IPS-20b (cell line): ENCODE data around the gene NLRC5.
"Not testable (repeated sequence)": the region's sequence is repeated elsewhere in the genome, so short reads cannot be mapped to it uniquely, and the experiment has no call there.

Source experiments
- H3K27ac ChIP-seq: one replicate; pipeline ENCODE4 v1.5.1; 2013; ENCODE audit warnings: low read length
- H3K27me3 ChIP-seq: 2 replicates; pipeline ENCODE4 v1.6.1; 2013; ENCODE audit warnings: mild to moderate bottlenecking, low read length, inconsistent platforms; ENCODE audit not compliant: insufficient read depth
- H3K36me3 ChIP-seq: 2 replicates; pipeline ENCODE4 v1.6.1; 2013; ENCODE audit warnings: low read depth, mild to moderate bottlenecking, inconsistent platforms, low read length, moderate library complexity; ENCODE audit not compliant: insufficient read depth
- H3K4me1 ChIP-seq: 2 replicates; pipeline ENCODE4 v1.6.1; 2013; ENCODE audit warnings: mild to moderate bottlenecking, control low read depth, inconsistent platforms, low read length, moderate library complexity; ENCODE audit not compliant: insufficient read depth
- H3K4me3 ChIP-seq: 2 replicates; pipeline ENCODE4 v1.5.1; 2013; ENCODE audit warnings: mild to moderate bottlenecking, low read length, inconsistent platforms
- H3K9ac ChIP-seq: 2 replicates; pipeline ENCODE4 v1.6.1; 2013; ENCODE audit warnings: low read depth, mild to moderate bottlenecking, inconsistent platforms, low read length, moderate library complexity
- H3K9me3 ChIP-seq: 2 replicates; pipeline ENCODE4 v1.6.1; 2013; ENCODE audit warnings: mild to moderate bottlenecking, low read depth, low read length, inconsistent platforms; ENCODE audit not compliant: insufficient read depth

Gene NLRC5

DNA sequence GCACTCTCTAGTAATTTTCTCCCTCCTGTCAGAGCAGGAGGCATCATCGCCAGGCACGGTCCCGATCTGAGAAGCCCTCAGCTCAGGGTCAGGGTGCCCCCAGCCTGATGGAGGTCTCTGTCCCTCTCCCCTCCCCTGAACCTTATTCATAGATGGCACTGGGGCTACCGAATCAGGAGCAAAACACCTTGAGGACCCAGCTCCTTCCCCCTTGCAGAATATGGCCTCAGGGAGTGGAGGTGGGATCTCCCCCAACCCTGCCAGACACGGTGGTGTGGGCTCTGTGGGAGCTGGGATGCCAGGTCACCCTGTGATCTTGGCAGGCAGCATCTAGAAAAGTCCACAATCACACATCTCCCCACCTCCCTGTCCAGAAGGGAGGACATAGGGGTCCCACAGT, 105.6 kb downstream of the NLRC5 start:
- Histone ChIP-seq H3K36me3 (no peaks in the 10 kb centered on the region), H3K9me3 (no peaks in the 10 kb centered on the region), H3K4me1 (peaks cover 3% of the 10 kb centered on the region; the same call in 1 of the 2 replicates), H3K27me3 (peaks cover 39% of the 10 kb centered on the region), H3K4me3 (no peak overlapping the region), H3K9ac (no peak overlapping the region), H3K27ac (no peak overlapping the region)

DNA sequence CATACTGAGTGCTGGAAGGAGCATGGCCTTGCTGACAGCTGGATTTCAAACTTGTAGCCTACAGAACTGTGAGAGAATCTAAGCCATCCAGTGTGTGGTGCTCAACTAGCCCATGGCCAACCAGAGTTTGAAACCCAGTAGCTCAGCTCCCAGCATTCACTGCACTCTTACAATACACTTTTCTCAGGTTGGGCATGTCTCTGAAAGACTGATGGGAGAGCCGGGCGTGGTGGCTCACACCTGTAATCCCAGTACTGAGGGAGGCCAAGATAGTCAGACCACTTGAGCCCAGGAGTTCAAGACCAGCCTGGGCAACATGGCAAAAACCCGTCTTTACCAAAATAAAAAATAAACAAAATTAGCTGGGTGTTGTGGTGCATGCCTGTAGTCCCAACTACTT, 106.8 kb downstream of the NLRC5 start:
- Histone ChIP-seq H3K4me1 (peaks cover 3% of the 10 kb centered on the region; the same call in 1 of the 2 replicates), H3K36me3 (no peaks in the 10 kb centered on the region), H3K27ac (no peak overlapping the region), H3K9me3 (no peaks in the 10 kb centered on the region), H3K9ac (no peak overlapping the region), H3K27me3 (peaks cover 31% of the 10 kb centered on the region), H3K4me3 (no peak overlapping the region)

DNA sequence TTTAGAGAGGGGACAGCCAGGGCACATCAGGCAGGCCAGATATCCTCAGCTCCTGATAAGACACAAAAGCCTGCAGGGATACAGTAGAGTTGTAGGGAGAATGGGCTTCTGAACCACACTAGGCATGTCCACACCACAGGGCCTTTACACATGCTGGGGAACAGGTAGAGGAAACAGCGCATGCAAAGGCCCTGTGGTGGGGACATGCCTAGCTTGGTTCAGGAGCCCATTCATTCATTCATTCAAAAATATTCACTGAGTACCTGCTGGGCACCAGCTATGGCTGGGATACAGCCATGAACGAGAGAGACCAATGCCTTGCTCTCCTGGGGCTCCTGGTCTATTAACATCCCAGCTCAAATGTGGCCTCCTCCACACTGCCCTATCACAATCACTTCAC, 107.4 kb downstream of the NLRC5 start:
- Histone ChIP-seq H3K27me3 (peaks cover 25% of the 10 kb centered on the region), H3K9ac (no peak overlapping the region), H3K4me1 (peaks cover 3% of the 10 kb centered on the region; the same call in 1 of the 2 replicates), H3K27ac (no peak overlapping the region), H3K4me3 (no peak overlapping the region), H3K9me3 (no peaks in the 10 kb centered on the region), H3K36me3 (no peaks in the 10 kb centered on the region)

DNA sequence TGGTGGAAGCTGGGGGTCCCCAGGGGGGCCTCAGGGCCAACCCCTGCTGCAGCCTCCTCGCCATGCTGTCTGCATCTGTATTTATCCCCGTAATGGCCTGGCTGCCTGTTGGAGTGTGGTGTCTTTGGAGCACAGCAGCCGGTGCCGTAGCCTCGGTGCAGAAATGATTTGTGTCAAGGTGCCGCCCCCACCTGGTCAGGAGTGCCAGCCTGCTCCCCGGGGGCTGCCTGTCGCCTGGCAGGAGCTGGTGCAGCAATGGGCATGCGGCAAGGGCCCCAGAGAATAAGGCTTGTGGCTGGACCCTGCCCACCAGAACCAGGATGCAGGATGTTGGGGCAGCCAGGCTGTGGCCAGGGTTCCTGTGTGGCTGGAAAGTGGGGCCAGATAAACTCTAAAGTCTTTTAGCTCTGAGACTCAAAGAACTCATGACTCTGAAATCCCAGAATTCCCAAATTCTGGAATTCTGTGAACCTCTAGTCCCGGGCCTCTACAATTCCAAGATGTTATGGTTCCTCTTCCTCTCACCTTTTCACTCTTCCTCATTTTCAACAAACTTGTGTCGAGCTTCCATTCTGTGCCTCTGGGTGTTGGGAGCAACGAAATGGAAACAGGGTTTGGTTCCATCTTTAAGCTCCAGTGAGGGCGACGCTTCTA, 109.0 kb downstream of the NLRC5 start:
- Histone ChIP-seq H3K9ac (no peak overlapping the region), H3K4me1 (peaks cover 3% of the 10 kb centered on the region; the same call in 1 of the 2 replicates), H3K9me3 (no peaks in the 10 kb centered on the region), H3K4me3 (no peak overlapping the region), H3K27ac (no peak overlapping the region), H3K36me3 (no peaks in the 10 kb centered on the region), H3K27me3 (peaks cover 17% of the 10 kb centered on the region)

DNA sequence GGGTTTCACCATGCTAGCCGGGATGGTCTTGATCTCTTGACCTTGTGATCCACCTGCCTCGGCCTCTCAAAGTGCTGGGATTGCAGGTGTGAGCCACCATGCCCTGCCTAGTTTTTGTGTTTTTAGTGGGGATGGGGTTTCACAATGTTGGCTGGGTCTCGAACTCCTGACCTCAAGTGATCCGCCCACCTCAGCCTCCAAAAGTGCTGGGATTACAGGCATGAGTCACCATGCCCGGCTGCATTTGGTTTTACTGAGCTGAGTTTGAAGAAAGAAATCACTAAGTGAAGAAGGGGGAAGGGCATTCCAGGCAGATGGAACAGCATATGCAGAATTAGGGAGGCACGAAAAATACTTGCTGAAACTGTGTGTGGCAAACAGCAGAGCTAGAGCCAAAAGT, 110.6 kb downstream of the NLRC5 start:
- H3K27me3 ChIP-seq, H3K4me3 ChIP-seq, H3K4me1 ChIP-seq, H3K9ac ChIP-seq, H3K27ac ChIP-seq, H3K36me3 ChIP-seq, H3K9me3 ChIP-seq: not testable (repeated sequence)

DNA sequence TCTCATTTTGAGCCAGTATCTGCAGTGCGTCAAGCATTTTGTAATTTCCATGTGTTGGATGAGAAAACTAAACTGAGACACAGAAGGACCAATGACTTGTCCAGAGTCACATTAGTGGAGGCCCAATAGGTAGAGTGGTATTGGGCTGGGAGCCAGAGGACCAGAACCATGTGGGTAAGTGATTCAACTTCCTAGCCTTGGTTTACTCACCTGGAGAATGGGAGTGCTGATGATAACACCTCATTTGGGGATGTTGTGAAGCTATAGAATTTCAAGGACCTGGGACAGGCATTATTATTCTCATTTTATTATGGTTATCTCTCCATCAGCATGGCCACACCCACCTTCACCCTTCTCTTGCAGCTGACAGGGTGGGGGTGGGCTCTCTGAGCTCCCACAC, 111.1 kb downstream of the NLRC5 start:
- no peaks in the 10 kb centered on the region for H3K36me3 ChIP-seq
- H3K9me3 ChIP-seq = no peaks in the 10 kb centered on the region
- no peak overlapping the region for H3K9ac ChIP-seq
- H3K4me1 ChIP-seq = 0 out of 2 replicates have a peak, but pooled peaks cover under 1% of the 10 kb centered on the region
- H3K4me3 ChIP-seq = no peak overlapping the region
- H3K27ac ChIP-seq = no peak overlapping the region
- no peaks in the 10 kb centered on the region for H3K27me3 ChIP-seq

DNA sequence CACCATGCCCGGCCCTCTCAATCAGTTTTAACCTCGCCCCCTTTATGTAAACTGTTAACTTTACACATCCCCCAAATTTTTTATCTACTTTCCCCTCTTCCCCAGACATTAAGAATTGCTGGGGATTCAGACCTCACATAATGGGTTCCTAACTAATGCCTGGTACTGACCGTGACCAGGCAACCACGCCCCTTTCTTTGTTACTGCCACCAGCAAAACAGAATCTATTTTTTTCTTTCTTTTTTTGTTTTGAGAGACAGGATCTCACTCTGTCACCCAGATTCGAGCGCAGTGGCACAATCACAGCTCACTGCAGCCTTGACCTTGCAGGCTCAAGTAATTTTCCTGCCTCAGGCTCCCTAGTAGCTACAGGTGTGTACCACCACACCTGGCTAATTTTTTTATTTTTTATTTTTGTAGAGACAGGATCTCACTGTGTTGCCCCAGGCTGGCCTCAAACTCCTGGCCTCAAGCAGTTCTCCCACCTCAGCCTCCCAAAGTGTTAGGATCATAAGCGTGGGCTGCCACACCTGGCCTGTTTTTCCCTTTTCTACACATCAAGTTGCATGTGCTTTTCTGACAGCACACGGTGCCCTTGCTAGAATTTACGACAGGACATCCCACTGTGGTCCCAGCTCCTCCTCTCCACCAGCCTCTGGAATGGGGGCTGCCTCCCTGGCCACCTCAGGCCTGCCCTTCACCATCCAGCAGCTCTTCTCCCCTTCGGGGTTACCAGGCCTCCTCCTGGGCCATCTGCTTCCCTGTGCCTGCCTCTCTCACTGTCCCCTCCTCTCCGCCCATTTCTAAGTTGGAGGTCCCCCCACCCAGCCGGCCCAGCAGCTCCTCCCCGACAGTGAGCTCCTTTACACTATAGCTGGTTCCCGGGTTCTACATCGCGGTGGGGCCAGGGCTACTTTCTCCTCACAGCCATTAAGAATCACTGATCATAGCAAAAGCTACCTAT, 113.8 kb downstream of the NLRC5 start:
- Histone ChIP-seq H3K27me3 (no peaks in the 10 kb centered on the region), H3K4me1 (peaks cover 4% of the 10 kb centered on the region; the same call in 1 of the 2 replicates), H3K27ac (no peak overlapping the region), H3K36me3 (no peaks in the 10 kb centered on the region), H3K9ac (no peak overlapping the region), H3K9me3 (no peaks in the 10 kb centered on the region), H3K4me3 (no peak overlapping the region)

DNA sequence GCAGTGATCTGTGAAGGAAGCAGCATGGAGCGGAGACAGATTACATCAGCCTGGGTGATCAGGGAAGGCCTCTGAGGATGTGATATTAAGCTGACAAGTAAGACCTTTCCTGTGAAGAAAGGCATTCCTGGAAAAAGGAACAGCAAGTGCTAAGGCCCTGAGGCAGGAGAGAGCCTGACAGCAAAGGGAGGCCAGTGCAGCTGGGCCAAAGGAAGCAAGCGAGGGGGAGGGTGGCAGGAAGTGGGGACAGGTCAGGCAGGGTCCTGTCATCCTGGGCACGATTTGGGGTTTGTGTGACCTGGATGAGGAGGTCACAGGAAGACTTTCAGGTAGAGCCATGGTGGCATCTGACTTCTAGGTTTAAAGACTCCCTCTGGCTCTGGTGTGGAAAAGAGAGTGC, 115.3 kb downstream of the NLRC5 start:
- Histone ChIP-seq H3K4me1 (peaks cover 4% of the 10 kb centered on the region; the same call in 1 of the 2 replicates), H3K27ac (no peak overlapping the region)

DNA sequence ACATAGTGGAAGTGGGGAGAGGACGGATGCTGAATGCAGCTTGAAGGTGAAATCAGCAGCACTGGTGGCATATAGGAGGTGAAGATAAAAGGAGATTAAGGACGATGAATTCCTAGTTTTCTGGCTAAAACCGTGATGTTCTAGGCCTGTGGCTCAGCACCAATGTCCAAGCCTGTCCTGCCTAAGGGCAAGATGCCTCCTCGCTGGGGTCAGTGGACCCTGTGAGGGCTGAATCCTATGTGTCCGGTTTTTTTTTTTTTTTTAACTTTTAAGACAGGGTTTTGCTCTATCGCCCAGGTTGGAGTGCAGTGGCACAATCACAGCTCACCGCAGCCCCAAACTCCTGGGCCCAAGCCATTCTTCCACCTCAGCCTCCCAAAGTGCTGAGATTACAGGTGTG, 115.8 kb downstream of the NLRC5 start:
- H3K27ac ChIP-seq = no peak overlapping the region
- no peaks in the 10 kb centered on the region for H3K36me3 ChIP-seq
- H3K4me1 ChIP-seq = peaks cover 4% of the 10 kb centered on the region; the same call in 1 of the 2 replicates
- no peak overlapping the region for H3K9ac ChIP-seq
- H3K4me3 ChIP-seq = no peak overlapping the region
- H3K9me3 ChIP-seq = no peaks in the 10 kb centered on the region
- H3K27me3 ChIP-seq = no peaks in the 10 kb centered on the region

More for the DNA sequence above, 115.3 kb downstream of the NLRC5 start:
- Histone ChIP-seq H3K36me3 (no peaks in the 10 kb centered on the region), H3K27me3 (no peaks in the 10 kb centered on the region), H3K9me3 (no peaks in the 10 kb centered on the region), H3K4me3 (no peak overlapping the region), H3K9ac (no peak overlapping the region)

DNA sequence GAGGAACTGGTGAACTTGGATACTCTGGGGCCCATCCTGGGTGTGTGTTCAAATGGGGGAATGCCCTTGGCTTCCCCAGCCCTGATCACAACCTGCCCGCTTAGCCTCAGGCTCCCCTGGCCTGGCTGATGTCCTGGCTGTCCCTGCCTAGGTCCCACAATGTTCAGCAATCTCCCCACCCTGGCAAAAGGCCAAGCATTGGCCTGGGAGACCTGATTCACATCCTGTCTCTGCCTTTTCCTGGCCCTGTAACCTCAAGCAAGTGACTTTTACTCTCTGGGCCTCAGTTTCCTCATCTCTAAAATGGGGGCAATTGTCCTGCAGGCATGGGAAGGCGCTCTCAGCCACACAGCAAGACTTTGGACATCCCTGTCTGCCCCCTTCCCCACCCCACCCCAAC, 117.4 kb downstream of the NLRC5 start:
- no peaks in the 10 kb centered on the region for H3K36me3 ChIP-seq
- H3K4me1 ChIP-seq = peaks cover 4% of the 10 kb centered on the region; the same call in 1 of the 2 replicates
- H3K4me3 ChIP-seq = no peak overlapping the region
- H3K9ac ChIP-seq = no peak overlapping the region
- H3K27me3 ChIP-seq = no peaks in the 10 kb centered on the region
- no peaks in the 10 kb centered on the region for H3K9me3 ChIP-seq
- no peak overlapping the region for H3K27ac ChIP-seq

DNA sequence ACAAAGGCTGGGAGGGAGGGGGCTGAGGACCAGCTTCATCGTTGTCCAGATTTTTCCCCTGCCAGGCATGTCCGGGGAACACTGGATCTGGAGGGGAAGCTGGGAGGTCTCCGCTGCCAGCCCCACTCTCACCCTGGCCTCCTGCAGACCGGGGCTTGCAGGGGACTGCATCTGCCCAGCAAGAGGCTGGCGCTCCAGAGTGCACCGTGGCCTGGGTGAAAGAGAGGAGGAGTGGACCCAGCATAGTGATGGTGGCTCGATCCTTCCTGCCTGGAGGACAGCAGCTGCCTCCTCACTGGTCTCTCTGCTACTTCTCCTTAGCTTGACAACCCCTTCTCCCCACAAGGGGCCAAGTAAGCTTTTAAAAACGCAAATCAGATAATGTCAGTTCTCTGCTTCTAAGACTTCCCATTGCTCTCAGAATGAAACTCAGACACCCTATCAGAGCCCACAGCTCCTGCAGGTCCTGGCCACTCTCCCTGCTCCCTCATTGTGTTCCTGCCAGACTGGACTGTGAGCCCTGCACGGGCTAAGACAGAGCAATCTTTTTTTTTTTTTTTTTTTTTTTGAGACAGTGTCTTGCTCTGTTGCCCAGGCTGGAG, 118.1 kb downstream of the NLRC5 start:
- Histone ChIP-seq H3K27ac (no peak overlapping the region), H3K27me3 (no peaks in the 10 kb centered on the region), H3K36me3 (no peaks in the 10 kb centered on the region), H3K4me3 (no peak overlapping the region), H3K9me3 (no peaks in the 10 kb centered on the region), H3K9ac (no peak overlapping the region), H3K4me1 (peaks cover 4% of the 10 kb centered on the region; the same call in 1 of the 2 replicates)
